NCI-H2081 (cell line): ENCODE results near the gene UBTF.

Source experiments
- DNase-seq, 2 experiments: peaks; one replicate each; lab custom pipeline; 2025; lab: John Stamatoyannopoulos, UW

UBTF gene

GRCh38 chr17:44170499-44171201, 48.8 kb downstream of the UBTF start, which contains the start of gene ASB16:
Gene ASB16 (plus strand): TSS chr17:44170704. CDS start chr17:44170790, 86 bp downstream.
- DNase-seq: peak in 1 of 2 experiments; percentile 55

- DNase-seq: no peak
Observed at GRCh38 chr17:44170135-44170498, 49.4 kb downstream of the UBTF start.

GRCh38 chr17:44167181-44167861, 52.2 kb downstream of the UBTF start:
- DNase-seq: no peak

- no peak for DNase-seq
Observed at GRCh38 chr17:44164476-44164875, 55.0 kb downstream of the UBTF start.

GRCh38 chr17:44159519-44160210, 59.8 kb downstream of the UBTF start:
- DNase-seq: no peak

GRCh38 chr17:44155488-44155887, 64.0 kb downstream of the UBTF start:
- DNase-seq: no peak
